ENCODE results near the gene APOB. TPM values are rescaled to one million over a fixed set of nuclear protein-coding genes. Genes with fewer than 3 reads are reported as not detected.

Gene APOB
- total RNA-seq, 1 experiment from 2014 or later = 0.05 TPM

GRCh38 chr2:21055879-21056790, 12.3 kb upstream of the APOB start:
- no peaks in the 10 kb centered on the region for H3K9me3 Mint-ChIP-seq (ENCODE audit: low read depth, unreplicated experiment)
- H3K27ac Mint-ChIP-seq (ENCODE audit: unreplicated experiment) = no peak overlapping the region
- H3K4me1 Mint-ChIP-seq (ENCODE audit: low read depth, unreplicated experiment) = no peaks in the 10 kb centered on the region
- no TSS peak for BruUV-seq (replicated peaks)
- CTCF ChIA-PET = interaction anchor here (1.3 kb wide), 1 partner anchor 8 kb away, joined by 3 read pairs; no protein-coding TSS in a partner anchor
- no peak for TF ChIP-seq CTCF (IDR thresholded peaks at IDR 0.05; ENCODE audit: unreplicated experiment)
- no peak overlapping the region for H3K4me3 Mint-ChIP-seq (ENCODE audit: low read depth, unreplicated experiment)
- no peaks in the 10 kb centered on the region for H3K36me3 Mint-ChIP-seq (ENCODE audit: insufficient read depth, unreplicated experiment)
- intact Hi-C loops (cut with micrococcal nuclease; ENCODE audit: unreplicated experiment) = no loop called here
- no peak for DNase-seq
- peaks cover 78% of the 10 kb centered on the region for H3K27me3 Mint-ChIP-seq (ENCODE audit: unreplicated experiment)

- intact Hi-C loops (cut with micrococcal nuclease; ENCODE audit: unreplicated experiment) = no loop called here
- no peak overlapping the region for H3K4me3 Mint-ChIP-seq (ENCODE audit: low read depth, unreplicated experiment)
- H3K27ac Mint-ChIP-seq (ENCODE audit: unreplicated experiment) = no peak overlapping the region
- DNase-seq = no peak
- no TSS peak for BruUV-seq (replicated peaks)
- peaks cover 78% of the 10 kb centered on the region for H3K27me3 Mint-ChIP-seq (ENCODE audit: unreplicated experiment)
- H3K9me3 Mint-ChIP-seq (ENCODE audit: low read depth, unreplicated experiment) = no peaks in the 10 kb centered on the region
- CTCF ChIA-PET = interaction anchor here (1.3 kb wide), 1 partner anchor 8 kb away, joined by 3 read pairs; no protein-coding TSS in a partner anchor
- H3K4me1 Mint-ChIP-seq (ENCODE audit: low read depth, unreplicated experiment) = no peaks in the 10 kb centered on the region
- no peak for TF ChIP-seq CTCF (IDR thresholded peaks at IDR 0.05; ENCODE audit: unreplicated experiment)
- H3K36me3 Mint-ChIP-seq (ENCODE audit: insufficient read depth, unreplicated experiment) = no peaks in the 10 kb centered on the region
These were observed 11.6 kb upstream of the APOB start for GRCh38 chr2:21055451-21055850.

- Mint-ChIP-seq H3K4me1 (ENCODE audit: low read depth, unreplicated experiment) (no peaks in the 10 kb centered on the region), H3K27me3 (ENCODE audit: unreplicated experiment) (peaks cover 71% of the 10 kb centered on the region), H3K4me3 (ENCODE audit: low read depth, unreplicated experiment) (no peak overlapping the region), H3K9me3 (ENCODE audit: low read depth, unreplicated experiment) (no peaks in the 10 kb centered on the region), H3K27ac (ENCODE audit: unreplicated experiment) (no peak overlapping the region), H3K36me3 (ENCODE audit: insufficient read depth, unreplicated experiment) (no peaks in the 10 kb centered on the region)
- DNase-seq = no peak
- BruUV-seq (replicated peaks) = no TSS peak
- no peak for TF ChIP-seq CTCF (IDR thresholded peaks at IDR 0.05; ENCODE audit: unreplicated experiment)
- CTCF ChIA-PET = no interaction called here
- intact Hi-C loops (cut with micrococcal nuclease; ENCODE audit: unreplicated experiment) = no loop called here
These were observed 10.1 kb upstream of the APOB start for GRCh38 chr2:21054011-21054410.

GRCh38 chr2:21052044-21052443, 8.2 kb upstream of the APOB start:
- DNase-seq = no peak
- H3K4me1 Mint-ChIP-seq (ENCODE audit: low read depth, unreplicated experiment) = no peaks in the 10 kb centered on the region
- H3K27ac Mint-ChIP-seq (ENCODE audit: unreplicated experiment) = no peak overlapping the region
- H3K9me3 Mint-ChIP-seq (ENCODE audit: low read depth, unreplicated experiment) = no peaks in the 10 kb centered on the region
- CTCF ChIA-PET = no interaction called here
- intact Hi-C loops (cut with micrococcal nuclease; ENCODE audit: unreplicated experiment) = no loop called here
- no peak overlapping the region for H3K4me3 Mint-ChIP-seq (ENCODE audit: low read depth, unreplicated experiment)
- no peaks in the 10 kb centered on the region for H3K36me3 Mint-ChIP-seq (ENCODE audit: insufficient read depth, unreplicated experiment)
- TF ChIP-seq CTCF (IDR thresholded peaks at IDR 0.05; ENCODE audit: unreplicated experiment) = no peak
- H3K27me3 Mint-ChIP-seq (ENCODE audit: unreplicated experiment) = peaks cover 80% of the 10 kb centered on the region
- no TSS peak for BruUV-seq (replicated peaks)
